NOMO-1 treated with DMSO at 0.1 percent for 48 hours (cell line): Measurements from ENCODE around the gene USP15.

ENCODE experiments used
- DNase-seq: peaks from one replicate; lab custom pipeline; 2025; ENCODE audit not compliant: unreplicated experiment; lab: John Stamatoyannopoulos, UW

Gene USP15

DNA sequence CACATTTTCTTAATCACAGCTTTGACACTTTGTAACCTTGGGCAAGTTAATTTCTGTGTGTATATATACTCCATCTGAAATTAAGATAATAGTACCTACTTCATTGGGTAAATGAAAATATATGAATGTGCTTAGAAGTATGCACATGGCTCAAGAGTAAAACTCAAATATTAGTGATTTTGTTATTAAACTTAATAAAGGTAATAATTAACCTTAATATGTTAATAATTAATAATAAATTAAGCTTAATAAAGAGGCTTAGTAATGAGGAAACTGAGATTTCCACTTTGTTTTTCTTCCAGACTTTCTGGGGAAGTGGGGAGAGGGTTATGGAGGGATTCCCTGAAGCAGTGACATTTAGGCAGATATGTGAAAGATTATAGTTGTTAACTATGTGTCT, 19.8 kb downstream of the USP15 start:
- no peak for DNase-seq

DNA sequence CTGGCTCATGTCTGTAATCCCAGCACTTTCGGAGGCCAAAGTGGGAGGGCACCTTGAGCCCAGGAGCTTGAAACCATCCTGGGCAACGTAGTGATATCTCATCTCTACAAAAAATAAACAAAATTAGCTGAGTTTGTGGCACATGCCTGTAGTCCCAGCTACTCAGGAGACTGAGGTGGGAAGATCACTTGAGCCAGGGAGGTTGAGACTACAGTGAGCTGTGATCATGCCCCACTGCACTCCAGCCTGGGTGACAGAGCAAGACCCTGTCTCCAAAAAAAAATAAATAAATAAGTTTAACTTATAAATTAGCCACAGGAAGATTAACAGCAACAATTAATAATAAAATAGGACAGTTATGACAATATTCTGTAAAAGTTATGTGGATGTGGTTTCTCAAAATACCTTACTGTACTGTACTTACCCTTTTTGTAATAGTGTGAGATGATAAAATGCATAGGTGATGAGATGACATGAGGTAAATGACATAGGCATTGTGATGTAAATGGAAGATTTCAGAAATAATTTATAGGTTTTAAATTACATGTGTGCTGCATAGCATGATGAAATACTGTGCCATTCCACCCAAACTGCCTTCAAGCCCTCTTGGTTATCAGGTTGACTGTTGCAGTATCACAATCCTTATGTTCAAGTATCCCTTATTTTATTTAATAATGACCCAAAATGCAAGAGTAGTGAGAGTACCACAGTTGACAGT, 22.0 kb downstream of the USP15 start:
- no peak for DNase-seq

DNA sequence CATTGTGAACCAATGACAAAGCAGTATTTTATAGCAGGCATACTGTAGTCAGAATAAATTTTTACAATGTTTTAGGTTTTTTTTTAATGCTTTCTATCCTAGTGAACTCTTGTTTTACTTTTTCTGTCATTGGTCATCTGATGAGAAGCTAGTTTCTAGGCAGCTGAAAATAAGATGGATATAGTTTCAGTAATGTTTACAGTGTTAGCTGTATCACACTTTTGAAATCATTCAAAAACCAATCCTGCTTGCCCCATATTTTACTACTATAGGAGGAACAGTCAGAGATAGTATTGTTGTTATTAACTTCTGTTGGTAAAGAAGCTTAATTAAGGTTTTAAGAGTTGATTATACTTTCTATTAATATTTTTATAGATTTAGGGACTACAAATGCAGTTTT, 24.5 kb downstream of the USP15 start:
- no peak for DNase-seq

DNA sequence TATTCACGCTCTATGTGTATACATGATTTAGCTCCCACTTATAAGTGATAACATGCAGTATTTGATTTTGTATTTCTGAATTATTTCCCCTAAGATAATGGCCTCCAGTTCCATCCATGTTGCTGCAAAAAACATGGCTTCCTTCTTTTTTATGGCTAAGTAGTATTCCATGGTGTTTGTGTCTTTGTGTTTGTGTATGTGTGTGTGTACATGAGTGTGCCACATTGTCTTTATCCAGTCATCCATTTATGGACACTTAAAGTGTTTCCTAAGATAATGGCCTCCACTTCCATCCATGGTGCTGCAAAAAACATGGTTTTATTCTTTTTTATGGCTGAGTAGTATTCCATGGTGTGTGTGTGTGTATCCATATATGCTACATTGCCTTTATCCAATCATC, 25.1 kb downstream of the USP15 start:
- no peak for DNase-seq

DNA sequence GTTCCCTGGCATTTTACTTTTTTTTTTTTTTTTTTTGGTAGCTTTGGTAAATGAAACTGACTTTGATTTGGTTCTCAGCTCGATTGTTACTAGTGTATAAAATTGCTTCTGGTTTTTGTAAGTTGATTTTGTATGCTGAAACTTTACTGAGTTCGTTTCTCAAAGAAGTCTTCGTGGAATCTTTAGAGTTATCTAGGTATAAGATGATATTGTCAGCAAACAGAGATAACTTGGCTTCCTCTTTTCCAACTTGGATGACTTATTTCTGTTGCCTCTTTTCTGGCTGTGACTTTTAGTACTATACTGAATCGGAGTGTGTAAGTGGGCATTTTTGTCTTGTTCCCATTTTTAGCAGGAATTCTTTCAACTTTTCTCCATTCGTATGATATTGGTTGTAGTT, 28.1 kb downstream of the USP15 start:
- no peak for DNase-seq

DNA sequence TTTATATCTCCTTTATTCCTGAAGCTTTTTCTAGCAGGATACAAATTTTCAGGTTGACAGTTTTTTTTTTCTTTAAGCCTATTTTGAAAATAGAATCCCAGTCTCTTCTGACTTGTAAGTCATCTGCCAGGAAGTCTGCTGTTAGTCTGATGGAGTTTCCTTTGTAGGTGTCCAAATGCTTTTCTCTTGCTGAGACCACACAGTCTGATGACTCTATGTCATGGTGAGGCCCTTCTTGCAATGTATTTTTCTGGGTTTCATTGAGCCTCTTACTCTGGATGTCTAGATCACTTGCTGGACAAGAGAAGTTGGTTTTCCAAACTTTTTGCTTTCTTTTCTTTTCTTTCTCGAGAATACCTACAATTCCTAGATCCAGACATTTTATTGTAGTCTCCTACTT, 30.6 kb downstream of the USP15 start:
- DNase-seq, result no peak

DNA sequence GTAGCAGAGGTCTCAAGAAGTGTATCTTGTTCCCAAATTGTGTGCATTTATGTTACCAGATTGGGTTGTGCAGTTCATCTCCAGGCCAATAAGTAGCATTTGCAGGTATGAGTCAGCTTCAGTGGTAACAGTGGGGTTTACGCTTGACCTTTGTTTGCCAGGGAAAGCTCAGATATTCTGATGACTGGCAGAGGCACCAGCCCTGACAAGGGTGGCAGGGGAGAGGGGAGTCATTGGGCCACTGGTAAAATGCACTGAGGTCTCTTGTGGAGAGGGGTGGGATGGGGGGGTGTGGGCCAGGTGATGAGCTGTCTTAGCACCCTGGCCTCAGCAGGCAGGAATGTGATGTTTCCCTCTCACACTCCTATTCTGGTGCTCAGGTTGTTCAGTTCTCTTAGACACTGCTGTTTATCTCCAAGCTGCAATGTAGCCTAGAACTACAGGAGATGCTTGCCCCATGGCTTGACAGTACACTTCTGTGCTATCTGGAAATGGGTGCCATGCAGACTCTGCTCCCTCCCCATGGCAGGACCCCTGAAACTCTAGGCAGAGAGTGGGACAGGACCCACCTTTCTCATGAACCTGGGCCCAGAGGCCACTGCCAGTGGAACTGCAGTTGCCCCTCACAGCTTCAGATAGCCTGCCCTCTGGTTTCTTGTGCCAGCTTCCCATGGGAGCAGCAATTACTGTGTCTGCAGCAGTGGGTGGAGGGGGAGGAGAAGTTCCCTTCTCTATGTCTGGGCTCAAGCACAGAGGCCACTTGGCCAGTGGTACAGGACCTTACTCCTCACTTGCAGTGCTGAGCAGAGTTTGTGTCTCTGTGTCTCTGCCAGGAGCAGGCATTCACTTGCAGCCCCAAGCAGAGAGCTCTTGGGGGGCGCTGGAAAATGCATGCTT, 31.9 kb downstream of the USP15 start:
- no peak for DNase-seq

DNA sequence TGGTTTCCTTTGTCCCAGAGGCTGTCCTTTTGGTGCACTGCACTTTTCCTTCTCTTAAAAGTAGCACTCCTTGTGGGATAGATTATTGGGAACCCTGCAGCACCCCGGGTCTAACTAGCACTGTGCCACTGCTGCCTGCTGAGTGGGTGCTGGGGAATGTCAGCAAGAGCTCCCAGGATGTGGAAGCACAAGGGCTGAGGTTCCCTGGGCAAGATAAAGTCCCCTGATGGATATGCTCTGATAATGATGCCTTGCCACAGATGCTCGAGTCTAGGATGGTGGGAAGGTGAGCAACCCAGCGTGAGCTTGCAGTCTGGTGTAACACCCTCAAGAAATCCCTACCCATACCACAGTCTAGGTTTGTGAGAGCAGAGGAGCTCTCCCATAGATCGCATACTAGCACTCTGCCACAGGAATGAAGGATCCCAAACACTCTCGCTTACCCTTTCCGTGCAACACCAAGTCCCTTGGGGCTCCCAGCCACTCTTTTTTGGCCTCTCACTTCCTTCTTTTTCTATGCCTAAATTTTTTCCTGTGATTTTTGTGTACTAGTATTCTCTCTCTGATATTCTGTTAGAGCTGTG, 32.6 kb downstream of the USP15 start:
- no peak for DNase-seq

DNA sequence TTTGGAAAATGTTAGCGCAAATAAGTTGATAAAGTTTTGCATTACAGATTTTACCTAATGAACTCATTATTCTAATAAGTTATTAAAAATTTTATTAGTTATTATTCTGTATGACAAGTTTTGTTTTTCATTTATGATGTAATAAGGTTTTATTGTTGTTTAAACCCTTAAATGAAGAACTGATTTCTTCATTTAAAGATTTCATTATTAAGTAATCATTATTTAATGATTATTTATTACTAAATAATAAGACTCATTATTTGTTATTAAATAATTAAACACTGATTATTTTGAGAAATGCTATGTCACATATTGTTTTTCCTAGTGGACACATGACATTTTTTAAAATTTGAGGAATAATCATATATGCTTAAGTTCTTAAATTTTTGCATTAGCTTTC, 34.2 kb downstream of the USP15 start:
- DNase-seq, result no peak

DNA sequence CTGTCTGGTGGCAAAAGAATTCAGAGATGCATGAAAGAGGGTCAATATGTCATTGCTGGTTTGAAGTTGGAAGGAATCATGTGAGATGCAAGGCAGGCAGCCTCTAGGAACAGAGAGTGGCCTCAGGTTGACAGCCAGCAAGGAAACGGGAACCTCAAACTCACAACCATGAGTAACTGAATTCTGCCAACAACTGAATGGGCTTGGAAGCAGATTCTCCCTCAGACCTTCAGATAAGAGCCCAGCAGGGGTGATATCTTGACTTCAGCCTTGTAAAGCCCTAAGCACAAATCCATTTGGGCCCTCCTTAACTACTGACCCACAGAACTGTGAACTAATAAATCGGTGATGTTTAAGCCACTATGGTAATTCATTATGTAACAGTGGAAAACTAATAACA, 35.8 kb downstream of the USP15 start:
- DNase-seq, result no peak

DNA sequence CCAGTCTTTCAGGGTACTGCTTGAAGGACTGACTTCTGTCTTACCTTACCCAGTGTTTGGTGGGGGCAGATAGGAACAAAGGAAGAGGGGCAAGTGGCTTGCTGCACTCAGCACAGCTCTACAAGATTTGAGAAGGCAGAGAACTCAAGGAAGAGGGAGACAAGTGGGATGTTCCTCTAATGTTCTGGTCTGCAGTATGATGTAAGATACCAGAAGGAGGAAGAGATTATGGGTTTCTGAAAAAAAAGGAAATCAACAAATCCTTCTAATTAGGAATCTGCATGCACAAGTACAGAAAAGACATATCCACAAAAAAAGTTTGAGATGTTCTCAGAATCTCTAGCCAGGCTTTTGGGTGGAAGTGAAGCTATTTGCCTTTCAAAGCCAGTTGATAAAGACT, 37.1 kb downstream of the USP15 start:
- DNase-seq, result peak; percentile 4

DNA sequence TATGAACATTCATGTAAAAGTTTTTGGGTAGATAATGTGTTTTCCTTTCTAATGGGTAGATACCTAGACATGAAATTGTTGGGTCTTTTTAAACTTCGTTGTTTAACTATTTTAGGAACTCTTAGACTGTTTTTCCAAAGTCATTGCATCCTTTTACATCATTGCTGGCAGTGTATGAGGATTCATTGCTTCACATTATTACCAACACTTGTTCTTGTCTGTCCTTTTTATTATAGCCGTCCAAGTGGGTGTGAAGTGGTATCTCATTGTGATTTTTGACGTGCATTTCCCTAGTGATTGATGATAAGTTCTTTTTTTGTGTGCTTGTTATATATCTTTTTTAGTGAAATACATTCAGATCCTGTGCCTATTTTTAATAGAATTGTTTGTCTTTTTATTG, 39.4 kb downstream of the USP15 start:
- no peak for DNase-seq

DNA sequence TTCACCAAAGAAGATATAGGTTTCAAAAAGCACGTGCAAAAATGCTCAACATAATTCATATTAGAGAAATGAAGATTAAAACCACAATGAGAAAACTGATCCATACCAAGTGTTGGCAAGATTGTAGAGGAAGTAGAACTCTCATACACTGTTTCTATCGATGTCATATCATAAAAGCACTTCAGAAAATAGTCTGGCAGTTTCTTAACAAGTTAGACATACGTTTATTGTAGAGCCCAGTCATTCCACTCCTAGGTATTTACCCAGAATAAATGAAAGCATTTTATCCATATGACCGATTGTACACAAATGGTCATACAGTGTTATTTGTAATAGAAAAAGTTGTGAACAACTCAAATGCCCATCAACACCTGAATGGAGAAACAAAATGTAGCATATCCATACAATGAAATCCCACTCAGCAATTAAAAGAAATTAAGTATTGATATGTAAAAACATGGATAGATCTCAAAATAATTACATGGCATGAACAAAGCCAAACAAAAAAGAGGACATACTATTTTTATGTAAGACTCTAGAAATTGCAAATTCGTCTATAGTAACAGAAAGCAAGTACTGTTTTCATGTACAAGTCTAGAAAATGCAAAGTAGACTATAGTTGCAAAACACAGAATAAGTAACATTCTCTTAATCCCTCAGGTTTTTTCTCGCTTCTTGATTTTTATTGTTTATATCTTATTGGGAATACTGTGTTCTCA, 41.0 kb downstream of the USP15 start:
- no peak for DNase-seq

DNA sequence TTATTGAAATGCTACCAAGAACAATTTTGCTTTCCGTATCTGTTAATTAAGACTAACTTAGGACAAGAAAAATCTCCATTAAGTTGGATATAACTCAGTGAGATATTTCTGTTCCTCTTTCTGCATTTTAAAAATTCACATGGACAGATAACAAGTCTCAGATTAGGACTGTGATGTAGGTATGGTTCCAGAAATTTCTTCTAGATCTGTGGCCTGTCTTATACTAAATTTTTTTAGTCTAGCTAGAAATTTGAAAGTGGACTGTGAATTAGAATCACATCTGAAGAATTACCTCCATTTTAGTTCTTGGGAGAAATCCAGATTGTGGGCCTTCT, 41.6 kb downstream of the USP15 start:
- no peak for DNase-seq

DNA sequence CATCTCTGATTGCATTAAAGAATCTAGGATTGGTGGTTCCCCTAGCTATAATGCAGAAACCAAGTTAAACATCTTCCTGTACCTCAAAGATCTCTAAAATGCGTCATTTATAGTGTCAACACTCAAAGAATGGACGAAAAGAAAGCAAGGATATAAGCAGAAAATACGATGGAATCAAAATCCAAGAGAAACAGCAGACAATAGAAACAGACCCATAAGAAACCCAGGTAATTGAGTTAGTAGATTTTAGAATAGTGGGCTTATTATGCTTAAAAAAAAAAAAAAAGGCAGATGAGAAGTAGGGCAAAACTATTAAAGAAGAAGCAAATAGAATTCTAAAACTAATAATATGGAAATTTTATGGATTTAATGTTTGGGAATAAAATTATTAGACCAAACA, 44.4 kb downstream of the USP15 start:
- DNase-seq, result no peak

DNA sequence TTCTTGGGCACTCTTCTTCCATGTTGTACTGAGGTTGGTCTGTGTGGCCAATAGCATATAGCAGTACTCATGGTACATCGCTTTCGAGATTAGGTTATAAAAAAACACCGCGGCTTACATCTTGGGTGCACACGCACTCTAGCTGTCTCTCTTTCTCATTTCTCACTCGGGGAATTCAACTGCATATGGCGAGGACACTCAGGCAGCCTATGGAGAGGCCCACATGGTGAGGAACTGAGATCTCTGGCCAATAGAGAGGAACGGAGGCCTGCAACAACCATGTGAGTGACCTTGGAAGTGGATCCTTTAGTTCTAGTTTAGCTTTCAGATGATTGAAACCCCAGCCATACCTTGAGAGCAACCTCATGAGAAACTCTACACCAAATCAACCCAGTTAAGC, 45.6 kb downstream of the USP15 start:
- DNase-seq, result no peak

DNA sequence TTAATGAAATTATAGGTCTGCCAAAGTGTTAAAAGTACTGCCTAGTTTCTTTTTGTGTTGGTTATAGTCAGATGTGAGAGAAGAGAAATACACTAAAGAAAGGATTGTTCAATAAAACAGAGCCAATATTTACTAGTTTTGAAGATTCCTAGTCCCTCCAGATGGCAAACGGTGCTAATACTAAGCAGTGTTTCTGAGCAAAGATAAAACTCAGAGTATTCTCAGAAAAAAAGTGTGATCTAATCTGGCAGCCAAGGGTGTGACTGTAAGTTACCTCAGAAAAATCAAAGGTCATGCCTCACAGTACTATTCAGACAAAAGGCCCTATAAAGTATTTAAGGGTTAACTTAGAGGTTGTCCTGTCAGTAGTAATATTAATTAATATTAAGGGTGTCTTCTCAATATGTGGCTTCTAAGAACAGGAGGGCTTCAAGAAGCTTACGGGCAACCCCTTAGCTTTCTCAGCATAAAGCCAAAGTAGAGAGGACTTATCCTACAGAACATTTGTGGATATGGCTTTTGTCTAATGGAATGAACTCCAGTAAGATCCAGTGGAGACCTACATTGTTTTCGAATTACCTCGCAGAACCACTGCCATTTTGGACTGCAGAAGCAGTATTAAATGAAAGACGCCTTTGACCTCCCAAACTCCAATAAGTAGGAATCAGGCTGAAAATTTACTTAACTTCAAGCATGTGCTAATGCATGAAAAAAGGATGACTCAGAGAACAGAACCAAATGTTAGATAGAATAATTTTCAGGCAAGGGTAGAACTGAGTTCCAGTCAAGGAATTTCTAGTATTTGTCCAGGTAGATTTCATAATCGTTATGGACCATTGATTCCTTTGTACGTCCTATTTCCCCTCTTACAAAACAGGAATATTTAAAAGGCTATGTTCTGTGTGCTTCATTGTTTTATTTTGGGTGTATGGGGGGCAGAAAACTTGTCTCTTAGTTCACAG, 46.6 kb downstream of the USP15 start:
- DNase-seq, result no peak

DNA sequence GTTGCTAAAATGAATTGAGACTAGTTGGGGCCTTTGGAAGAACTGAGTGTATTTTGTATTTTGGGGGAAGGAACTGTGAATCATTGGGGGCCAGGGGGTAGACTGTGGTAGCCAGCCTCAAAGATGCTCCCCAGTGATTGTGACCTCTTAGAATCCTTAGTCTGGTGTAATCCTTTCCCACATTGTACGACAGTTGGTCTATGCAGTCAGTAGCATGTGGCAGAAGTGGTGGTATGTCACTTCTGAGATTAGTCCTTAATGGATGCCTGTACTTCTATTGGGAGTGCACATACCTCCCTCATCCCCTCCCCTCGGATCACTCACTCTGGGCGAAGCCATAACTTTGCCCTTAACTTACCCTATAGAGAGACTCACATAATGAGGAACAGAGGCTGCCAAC, 48.0 kb downstream of the USP15 start:
- DNase-seq, result no peak

DNA sequence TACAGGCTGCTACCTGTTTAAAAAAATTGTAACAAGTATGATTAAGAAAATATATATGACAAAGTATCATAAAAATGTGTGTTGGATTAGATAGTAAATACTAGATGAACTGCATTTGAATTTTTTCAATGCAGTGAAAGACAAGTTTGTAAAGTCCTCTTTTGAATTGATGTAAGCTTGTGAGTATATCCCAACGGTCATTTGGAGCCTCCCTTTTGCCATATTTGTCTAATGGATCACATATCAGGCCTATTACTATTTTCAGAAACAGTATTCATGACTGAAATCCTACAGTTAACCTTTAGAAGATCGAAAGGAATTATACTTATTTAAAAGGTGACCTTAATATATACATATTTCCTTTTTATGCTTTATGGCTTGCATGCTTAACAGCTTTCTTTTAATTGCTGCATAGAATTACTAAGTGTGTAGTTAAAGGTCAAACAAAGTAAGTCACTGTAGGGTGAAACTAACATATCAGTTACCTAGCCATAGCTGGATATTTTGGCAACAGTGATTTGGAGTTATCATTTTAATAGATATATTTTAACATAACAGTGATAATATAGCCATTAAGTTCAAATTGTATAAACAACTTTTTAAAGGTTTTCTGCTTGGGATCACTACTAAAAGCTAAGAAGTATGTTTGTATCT, 53.6 kb downstream of the USP15 start:
- no peak for DNase-seq

DNA sequence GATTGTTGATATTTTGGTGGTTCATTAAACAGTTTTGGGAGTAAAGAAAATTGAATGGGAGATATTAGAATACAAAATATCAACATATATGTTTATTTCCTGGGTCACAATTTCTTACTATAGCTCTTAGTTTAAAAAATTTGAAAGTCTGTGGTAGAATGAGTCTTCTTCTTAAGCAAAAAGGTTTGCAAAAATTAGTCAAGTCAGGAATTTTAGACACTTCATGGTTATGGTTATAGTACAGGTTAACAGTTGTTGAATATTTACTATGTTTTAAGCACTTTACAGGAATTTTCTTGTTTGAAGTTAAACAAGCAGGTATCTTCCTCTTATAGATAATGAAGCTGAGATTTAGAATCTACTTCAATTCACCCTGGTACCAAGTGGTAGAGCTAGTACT, 56.8 kb downstream of the USP15 start:
- no peak for DNase-seq
